MM.1S (cell line): ENCODE data around the gene PRR23E.

Experiments
- DNase-seq: peaks from one replicate; pipeline ENCODE4 v3.0.0-alpha.2; 2015
- H2AFZ ChIP-seq: fragments of 300-600 bp; sonication (generic); 2 replicates; pipeline ENCODE4 v1.6.0; 2016; ENCODE audit warnings: antibody characterized with exemption, low read length
- H3F3A ChIP-seq: fragments of 300-600 bp; sonication (generic); 2 replicates; pipeline ENCODE4 v1.6.1; 2016; ENCODE audit warnings: mild to moderate bottlenecking, antibody characterized with exemption, low read length, moderate library complexity, mixed read lengths; ENCODE audit not compliant: insufficient read depth
- H3K27ac ChIP-seq: fragments of 300-600 bp; sonication (generic); 2 replicates; pipeline ENCODE4 v1.5.1; 2016; ENCODE audit warnings: mild to moderate bottlenecking, low read length
- H3K27me3 ChIP-seq: fragments of 300-600 bp; sonication (generic); replicated peaks from 2 replicates; pipeline ENCODE4 v1.6.0; 2016; ENCODE audit warnings: low read length; ENCODE audit not compliant: insufficient read depth
- H3K36me3 ChIP-seq: fragments of 300-600 bp; sonication (generic); replicated peaks from 2 replicates; pipeline ENCODE4 v1.6.1; 2016; ENCODE audit warnings: mild to moderate bottlenecking, low read length, mixed read lengths; ENCODE audit not compliant: insufficient read depth
- H3K4me1 ChIP-seq: fragments of 300-600 bp; sonication (generic); 2 replicates; pipeline ENCODE4 v1.6.1; 2016; ENCODE audit warnings: low read length, mixed read lengths
- H3K4me2 ChIP-seq: fragments of 300-600 bp; sonication (generic); 2 replicates; pipeline ENCODE4 v1.6.0; 2016; ENCODE audit warnings: low read depth, low read length
- H3K4me3 ChIP-seq: fragments of 300-600 bp; sonication (generic); 2 replicates; pipeline ENCODE4 v1.5.1; 2016; ENCODE audit warnings: low read length, mixed read lengths
- H3K79me2 ChIP-seq: fragments of 300-600 bp; sonication (generic); 2 replicates; pipeline ENCODE4 v1.6.1; 2016; ENCODE audit warnings: mixed run types, low read length, mixed read lengths
- H3K9ac ChIP-seq: fragments of 300-600 bp; sonication (generic); 2 replicates; pipeline ENCODE4 v1.6.1; 2016; ENCODE audit warnings: low read length, mixed read lengths
- H3K9me2 ChIP-seq: fragments of 300-600 bp; sonication (generic); replicated peaks from 2 replicates; pipeline ENCODE4 v1.6.1; 2016; ENCODE audit warnings: mild to moderate bottlenecking, low read length, mixed read lengths; ENCODE audit not compliant: insufficient read depth
- H3K9me3 ChIP-seq: fragments of 300-600 bp; sonication (generic); replicated peaks from 2 replicates; pipeline ENCODE4 v1.6.1; 2016; ENCODE audit warnings: mild to moderate bottlenecking, low read length, mixed read lengths; ENCODE audit not compliant: insufficient read depth
- H4K20me1 ChIP-seq: fragments of 300-600 bp; sonication (generic); 2 replicates; pipeline ENCODE4 v1.6.1; 2016; ENCODE audit warnings: mild to moderate bottlenecking, low read length, moderate library complexity, mixed read lengths; ENCODE audit not compliant: insufficient read depth
- EZH2 ChIP-seq: fragments of 300-600 bp; sonication (generic); optimal IDR thresholded peaks from 2 replicates; pipeline ENCODE3; 2017; ENCODE audit warnings: low read depth, mild to moderate bottlenecking, antibody characterized with exemption, low read length, mixed read lengths
- EZH2phosphoT487 ChIP-seq: fragments of 300-600 bp; sonication (generic); IDR thresholded peaks from 2 replicates; pipeline ENCODE4 v1.6.1; 2018; ENCODE audit warnings: antibody characterized with exemption, low read length
- TF ChIP-seq, protein P1 (sequence below): fragments of 300-600 bp; sonication (generic); IDR thresholded peaks from 2 replicates; pipeline ENCODE4 v1.5.1; 2016; ENCODE audit warnings: antibody characterized with exemption, low read length, mixed read lengths

PRR23E gene

GRCh38 chr3:127247292-127247691, 54.4 kb downstream of the PRR23E start:
- Histone ChIP-seq H3F3A (no peaks in the 10 kb centered on the region), H3K4me3 (no peak overlapping the region), H3K4me1 (no peaks in the 10 kb centered on the region), H2AFZ (no peak overlapping the region), H3K27me3 (no peaks in the 10 kb centered on the region), H3K9me2 (no peaks in the 10 kb centered on the region), H3K79me2 (no peaks in the 10 kb centered on the region), H3K36me3 (no peaks in the 10 kb centered on the region), H3K4me2 (no peak overlapping the region), H4K20me1 (no peaks in the 10 kb centered on the region), H3K27ac (no peak overlapping the region), H3K9ac (no peak overlapping the region), H3K9me3 (no peaks in the 10 kb centered on the region)
- TF ChIP-seq, protein P1, sequence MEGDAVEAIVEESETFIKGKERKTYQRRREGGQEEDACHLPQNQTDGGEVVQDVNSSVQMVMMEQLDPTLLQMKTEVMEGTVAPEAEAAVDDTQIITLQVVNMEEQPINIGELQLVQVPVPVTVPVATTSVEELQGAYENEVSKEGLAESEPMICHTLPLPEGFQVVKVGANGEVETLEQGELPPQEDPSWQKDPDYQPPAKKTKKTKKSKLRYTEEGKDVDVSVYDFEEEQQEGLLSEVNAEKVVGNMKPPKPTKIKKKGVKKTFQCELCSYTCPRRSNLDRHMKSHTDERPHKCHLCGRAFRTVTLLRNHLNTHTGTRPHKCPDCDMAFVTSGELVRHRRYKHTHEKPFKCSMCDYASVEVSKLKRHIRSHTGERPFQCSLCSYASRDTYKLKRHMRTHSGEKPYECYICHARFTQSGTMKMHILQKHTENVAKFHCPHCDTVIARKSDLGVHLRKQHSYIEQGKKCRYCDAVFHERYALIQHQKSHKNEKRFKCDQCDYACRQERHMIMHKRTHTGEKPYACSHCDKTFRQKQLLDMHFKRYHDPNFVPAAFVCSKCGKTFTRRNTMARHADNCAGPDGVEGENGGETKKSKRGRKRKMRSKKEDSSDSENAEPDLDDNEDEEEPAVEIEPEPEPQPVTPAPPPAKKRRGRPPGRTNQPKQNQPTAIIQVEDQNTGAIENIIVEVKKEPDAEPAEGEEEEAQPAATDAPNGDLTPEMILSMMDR: no peak
- no peak for TF ChIP-seq EZH2phosphoT487
- TF ChIP-seq EZH2: no peak
- DNase-seq: no peak
